ENCODE data around the gene NELL2.

Gene NELL2

GRCh38 chr12:44667461-44667860 is 208.7 kb downstream of the NELL2 start:
- no peak for DNase-seq (ENCODE audit: insufficient read length, low spot score)
- FAIRE-seq = no peak
- TF ChIP-seq POLR2A (IDR thresholded peaks at IDR 0.05; ENCODE audit: low read depth, low read length) = no peak

- DNase-seq (ENCODE audit: insufficient read length, low spot score) (no peak), FAIRE-seq (no peak)
- TF ChIP-seq POLR2A (IDR thresholded peaks at IDR 0.05; ENCODE audit: low read depth, low read length) = no peak
These were observed 212.8 kb downstream of the NELL2 start for GRCh38 chr12:44663291-44663690.

DNA sequence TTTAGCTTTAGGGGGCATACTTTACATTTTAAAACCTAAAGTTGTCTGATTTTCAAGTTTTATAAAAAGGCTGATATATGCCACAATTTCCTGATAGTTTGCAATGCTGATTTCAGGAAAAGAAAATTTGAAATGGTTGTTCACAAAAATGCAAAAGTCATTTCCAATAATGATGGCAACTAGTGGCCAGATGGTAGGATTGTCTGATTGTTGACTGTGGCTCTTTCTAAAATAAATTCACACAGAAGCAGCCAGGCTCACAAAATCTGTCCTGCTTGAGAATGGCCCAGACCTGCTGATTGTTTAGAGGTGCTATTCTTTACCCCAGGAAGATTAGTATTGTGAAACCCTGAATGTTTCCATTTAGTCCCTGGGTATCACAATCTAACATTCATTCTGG is 220.3 kb downstream of the NELL2 start:
- no peak for DNase-seq (ENCODE audit: insufficient read length, low spot score)
- no peak for TF ChIP-seq POLR2A (IDR thresholded peaks at IDR 0.05; ENCODE audit: low read depth, low read length)
- FAIRE-seq = no peak

GRCh38 chr12:44654646-44655639 is 221.2 kb downstream of the NELL2 start:
- FAIRE-seq (no peak), DNase-seq (ENCODE audit: insufficient read length, low spot score) (no peak)
- TF ChIP-seq POLR2A (IDR thresholded peaks at IDR 0.05; ENCODE audit: low read depth, low read length) = no peak

- no peak for TF ChIP-seq POLR2A (IDR thresholded peaks at IDR 0.05; ENCODE audit: low read depth, low read length)
- FAIRE-seq (no peak), DNase-seq (ENCODE audit: insufficient read length, low spot score) (no peak)
These were observed 222.1 kb downstream of the NELL2 start for GRCh38 chr12:44653861-44654527.

DNA sequence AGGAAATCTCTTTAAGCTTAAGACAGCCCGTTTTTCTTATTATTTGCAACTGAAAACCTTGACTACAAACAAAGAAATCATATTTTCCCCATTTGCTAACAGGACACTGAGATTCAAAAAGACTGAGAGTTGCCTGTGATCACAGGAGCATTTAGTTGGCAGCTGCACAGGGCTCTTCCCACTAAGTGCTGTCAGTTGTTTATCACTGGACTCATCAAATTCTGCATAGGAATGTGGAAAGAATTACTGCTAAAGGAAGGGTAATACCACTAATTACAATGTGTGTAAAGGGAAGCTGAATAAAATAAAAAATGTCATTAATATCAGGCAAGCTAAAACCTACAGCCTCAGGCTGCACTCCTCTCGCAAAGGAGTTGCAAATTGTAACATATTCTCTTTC is 226.4 kb downstream of the NELL2 start:
- DNase-seq (ENCODE audit: insufficient read length, low spot score) (no peak), FAIRE-seq (no peak)
- TF ChIP-seq POLR2A (IDR thresholded peaks at IDR 0.05; ENCODE audit: low read depth, low read length) = no peak

DNA sequence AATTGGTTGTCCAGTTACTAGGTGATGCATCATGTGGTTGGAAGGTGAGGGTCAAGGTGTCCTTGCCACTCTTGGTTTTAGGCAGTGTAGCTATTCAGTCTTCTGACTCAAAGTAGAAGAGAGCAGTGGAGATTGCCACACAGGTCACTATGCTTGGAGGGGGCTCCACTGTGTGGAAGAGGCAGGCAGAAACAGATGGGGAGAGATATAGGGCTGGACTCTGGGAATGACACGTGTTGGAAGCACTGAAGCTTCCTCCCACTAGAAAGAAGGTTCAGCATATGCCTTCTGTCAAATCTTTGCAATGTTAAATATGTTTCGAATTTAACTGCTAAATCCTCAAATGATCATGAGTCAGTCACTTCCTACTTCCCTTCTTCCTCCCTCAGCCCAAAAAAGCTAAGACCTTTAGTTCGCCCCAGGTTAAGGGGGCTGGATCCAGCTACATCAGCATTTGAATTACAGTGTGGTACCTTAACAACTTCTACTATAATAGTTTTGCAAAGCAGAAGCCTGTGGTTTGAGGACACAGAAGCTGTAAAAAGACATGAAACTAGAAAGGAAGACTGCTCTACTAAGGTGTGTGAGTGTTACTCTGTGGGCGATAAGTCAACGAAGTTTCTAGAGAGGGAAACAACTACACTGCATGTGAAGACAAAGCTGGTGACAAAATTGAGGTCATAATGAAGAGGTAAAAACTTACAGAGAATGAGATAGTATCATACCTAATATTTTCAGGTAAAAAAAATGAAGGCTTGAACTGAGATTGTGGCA is 228.0 kb downstream of the NELL2 start:
- DNase-seq (ENCODE audit: insufficient read length, low spot score) = no peak
- no peak for FAIRE-seq
- no peak for TF ChIP-seq POLR2A (IDR thresholded peaks at IDR 0.05; ENCODE audit: low read depth, low read length)

DNA sequence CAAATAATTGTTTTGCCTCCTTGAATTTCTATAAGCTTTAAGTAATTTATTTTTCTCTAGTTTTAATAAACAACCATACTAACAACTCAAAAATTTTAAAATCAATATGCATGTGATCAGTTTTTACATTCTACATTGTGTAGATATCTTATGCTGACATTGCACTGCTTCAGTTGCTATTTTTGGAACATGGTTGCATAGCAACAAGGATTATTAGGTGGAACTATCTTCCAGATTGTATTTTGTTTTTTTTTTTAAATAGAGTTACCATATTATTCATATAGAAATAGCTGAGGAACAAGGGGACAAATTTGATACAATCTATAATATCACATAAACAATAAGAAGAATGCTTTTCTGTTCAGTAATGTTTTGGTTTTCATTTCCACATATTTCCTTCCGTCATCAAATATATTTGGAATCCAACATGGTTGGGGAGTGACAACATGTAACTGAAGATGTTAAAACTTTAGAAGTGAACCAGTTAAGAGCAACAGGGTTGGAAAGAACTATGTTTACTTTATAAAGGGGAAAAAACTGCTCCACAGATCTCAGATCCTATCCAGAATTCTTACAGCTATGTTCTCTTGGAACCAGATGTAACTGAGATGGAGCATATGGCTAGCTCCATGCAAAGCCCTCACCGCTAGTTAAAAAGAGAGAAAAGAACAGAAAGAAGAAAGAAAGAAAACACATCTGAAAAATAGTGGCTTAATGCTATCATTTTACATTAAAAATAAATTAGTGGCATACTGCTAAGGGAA is 235.5 kb downstream of the NELL2 start:
- DNase-seq (ENCODE audit: insufficient read length, low spot score) = no peak
- TF ChIP-seq POLR2A (IDR thresholded peaks at IDR 0.05; ENCODE audit: low read depth, low read length) = no peak
- FAIRE-seq = no peak

- FAIRE-seq = no peak
- TF ChIP-seq POLR2A (IDR thresholded peaks at IDR 0.05; ENCODE audit: low read depth, low read length) = no peak
- no peak for DNase-seq (ENCODE audit: insufficient read length, low spot score)
These were observed 238.2 kb downstream of the NELL2 start for GRCh38 chr12:44637875-44638274.

DNA sequence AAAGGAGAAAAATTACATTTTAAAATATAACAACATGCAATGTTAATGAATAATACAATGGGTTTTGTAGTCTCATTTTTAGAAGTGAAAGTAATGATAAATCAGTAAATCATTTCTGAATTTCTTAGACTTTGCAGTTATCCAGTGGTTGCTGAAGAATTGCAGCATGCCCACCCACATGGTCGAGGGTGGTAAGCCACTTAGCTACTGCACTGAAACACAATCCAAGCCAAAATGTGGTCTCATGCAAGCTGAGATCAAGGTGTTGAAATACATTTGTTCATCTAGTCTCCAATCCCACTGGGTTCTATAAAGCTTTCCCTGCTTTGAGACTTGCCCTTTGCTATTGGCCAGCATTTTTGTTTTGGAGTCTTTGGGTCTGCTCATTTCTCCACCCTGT is 247.9 kb downstream of the NELL2 start:
- FAIRE-seq (no peak), DNase-seq (ENCODE audit: insufficient read length, low spot score) (no peak)
- no peak for TF ChIP-seq POLR2A (IDR thresholded peaks at IDR 0.05; ENCODE audit: low read depth, low read length)

GRCh38 chr12:44627387-44628166 is 248.5 kb downstream of the NELL2 start:
- DNase-seq (ENCODE audit: insufficient read length, low spot score) (no peak), FAIRE-seq (no peak)
- no peak for TF ChIP-seq POLR2A (IDR thresholded peaks at IDR 0.05; ENCODE audit: low read depth, low read length)

DNA sequence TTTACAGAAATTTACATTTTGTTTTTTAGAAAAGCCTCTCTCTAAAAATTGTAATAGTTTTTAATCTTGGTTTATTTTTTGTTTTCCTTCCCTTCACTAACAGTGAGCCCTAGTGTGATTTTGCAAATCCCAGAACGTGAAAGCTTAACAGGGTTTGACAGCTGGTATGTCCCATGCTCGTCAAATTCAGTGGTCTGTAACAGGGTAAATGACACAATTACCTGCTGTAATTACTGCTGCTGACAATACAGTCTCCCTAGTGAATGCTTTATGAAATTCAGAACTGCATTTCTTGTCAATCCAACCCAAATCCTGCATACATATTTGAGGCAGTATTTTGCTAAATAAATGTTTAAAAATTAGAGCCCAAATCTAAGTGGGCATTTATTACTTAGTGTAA is 249.2 kb downstream of the NELL2 start:
- FAIRE-seq = no peak
- DNase-seq (ENCODE audit: insufficient read length, low spot score) = no peak
- no peak for TF ChIP-seq POLR2A (IDR thresholded peaks at IDR 0.05; ENCODE audit: low read depth, low read length)

DNA sequence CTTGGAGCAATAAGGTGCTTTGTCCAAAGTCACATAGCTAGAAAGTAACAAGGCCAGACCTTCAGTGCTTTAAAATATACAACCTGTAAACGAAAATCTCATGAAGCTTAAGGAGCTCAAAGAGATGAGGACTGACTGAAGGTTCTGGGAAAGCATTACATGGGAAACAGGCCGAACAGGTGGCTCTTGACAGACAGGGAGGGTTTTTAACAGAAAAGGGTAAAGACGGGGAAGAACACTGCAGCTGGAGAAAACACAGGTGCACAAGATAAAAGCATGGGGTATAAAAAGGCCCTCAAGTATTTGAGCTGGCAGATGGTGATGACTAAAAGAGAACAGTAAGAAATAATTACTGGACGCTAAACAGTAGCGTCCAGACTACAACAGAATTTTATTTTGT is 257.2 kb downstream of the NELL2 start:
- TF ChIP-seq POLR2A (IDR thresholded peaks at IDR 0.05; ENCODE audit: low read depth, low read length) = no peak
- DNase-seq (ENCODE audit: insufficient read length, low spot score) = no peak
- no peak for FAIRE-seq
